Keratinocyte (primary cell): ENCODE measurements around the gene VAV2. TPM values are rescaled to one million over a fixed set of nuclear protein-coding genes. Genes with fewer than 3 reads are reported as not detected.

ENCODE experiments used
- DNase-seq: peaks from one replicate; pipeline ENCODE4 v3.0.0-alpha.2; 2011; ENCODE audit warnings: low read depth, missing footprints, low spot score
- FAIRE-seq: peaks from 2 replicates; lab custom pipeline; 2011; peaks lifted over from hg19 to GRCh38; lab: Jason Lieb, UNC
- H2AFZ ChIP-seq: 2 replicates; pipeline ENCODE4 v1.6.0; 2012; ENCODE audit warnings: low read length, control low read depth, inconsistent platforms; ENCODE audit not compliant: control insufficient read depth
- H3K27ac ChIP-seq: 2 replicates; pipeline ENCODE4 v1.5.1; 2011; ENCODE audit warnings: low read length; ENCODE audit not compliant: control insufficient read depth, insufficient read depth
- H3K27me3 ChIP-seq: 3 replicates; pipeline ENCODE4 v1.6.0; 2011; ENCODE audit warnings: low read length; ENCODE audit not compliant: control insufficient read depth, insufficient read depth; ENCODE audit errors: extremely low read depth
- H3K36me3 ChIP-seq, 2 experiments: 2 replicates in 1 of 2; 3 replicates in 1 of 2; pipeline ENCODE4 v1.5.1; 2011; ENCODE audit warnings: low read length in 2 of 2, mild to moderate bottlenecking in 1 of 2; ENCODE audit not compliant: control insufficient read depth in 2 of 2, insufficient read depth in 2 of 2; ENCODE audit errors: extremely low read depth in 1 of 2
- H3K4me1 ChIP-seq: 3 replicates; pipeline ENCODE4 v1.5.1; 2011; ENCODE audit warnings: low read length; ENCODE audit not compliant: control insufficient read depth, insufficient read depth; ENCODE audit errors: extremely low read depth
- H3K4me2 ChIP-seq: 3 replicates; pipeline ENCODE4 v1.6.0; 2011; ENCODE audit warnings: low read depth, low read length; ENCODE audit not compliant: control insufficient read depth, insufficient read depth; ENCODE audit errors: extremely low read depth
- H3K4me3 ChIP-seq, 3 experiments: fragments of 200-600 bp in 1 of 3; sonication (generic) in 1 of 3; 2 replicates in 2 of 3; 3 replicates in 1 of 3; pipeline ENCODE4 v1.5.1; 2011 to 2016; ENCODE audit warnings: low read length in 3 of 3, mild to moderate bottlenecking in 3 of 3, control low read depth in 2 of 3, inconsistent platforms in 1 of 3, low read depth in 1 of 3, mixed read lengths in 1 of 3, mixed run types in 1 of 3, moderate library complexity in 1 of 3; ENCODE audit not compliant: control insufficient read depth in 2 of 3, insufficient read depth in 2 of 3; ENCODE audit errors: extremely low read depth in 1 of 3
- H3K79me2 ChIP-seq: 2 replicates; pipeline ENCODE4 v1.6.0; 2012; ENCODE audit warnings: low read length; ENCODE audit not compliant: control insufficient read depth, insufficient read depth
- H3K9ac ChIP-seq: 3 replicates; pipeline ENCODE4 v1.6.0; 2011; ENCODE audit warnings: low read length; ENCODE audit not compliant: control insufficient read depth, insufficient read depth; ENCODE audit errors: extremely low read depth
- H3K9me1 ChIP-seq: 3 replicates; pipeline ENCODE4 v1.6.0; 2011; ENCODE audit warnings: low read length; ENCODE audit not compliant: control insufficient read depth, insufficient read depth; ENCODE audit errors: extremely low read depth
- H3K9me3 ChIP-seq: 2 replicates; pipeline ENCODE4 v1.5.1; 2012; ENCODE audit warnings: low read depth, low read length; ENCODE audit not compliant: control insufficient read depth
- H4K20me1 ChIP-seq: 3 replicates; pipeline ENCODE4 v1.6.0; 2011; ENCODE audit warnings: low read length; ENCODE audit not compliant: control insufficient read depth, insufficient read depth; ENCODE audit errors: extremely low read depth
- EZH2 ChIP-seq: IDR thresholded peaks from one replicate; pipeline ENCODE4 v1.6.1; 2012; ENCODE audit warnings: inconsistent platforms, mild to moderate bottlenecking, low read length, moderate library complexity
- dilution Hi-C: fragments of 300-500 bp; cut with MboI; formaldehyde crosslinking; loops from one replicate; pipeline ENCODE4 v1.7.0; 2020; ENCODE audit warnings: low sequenced_read_pairs; ENCODE audit not compliant: extremely low pct_ligation_motif_present
- polyA plus RNA-seq, 5 experiments: library from polyadenylated mRNA; depleted of rRNA in 3 of 5; stranded (reverse) in 3 of 5; stranded (forward) in 1 of 5; unstranded in 1 of 5; fragments of >200 nt; gene quantifications; 1 replicate in 1 of 5; 2 replicates in 3 of 5; 3 replicates in 1 of 5; pipeline versions ENCODE4 v1.2.1 to v1.2.3, GENCODE V29; 2011 to 2012; ENCODE audit warnings: missing spikeins in 2 of 5, low read depth in 1 of 5, low replicate concordance in 1 of 5
- TF ChIP-seq, protein P1 (sequence below), 3 experiments: IDR thresholded peaks in 1 of 3; conservative IDR thresholded peaks in 1 of 3; optimal IDR thresholded peaks in 1 of 3; 2 replicates in 2 of 3; 3 replicates in 1 of 3; pipeline versions ENCODE3 to v1.5.1; 2011; ENCODE audit warnings: low read length in 3 of 3, mild to moderate bottlenecking in 3 of 3, moderate library complexity in 2 of 3, control low read depth in 1 of 3, inconsistent platforms in 1 of 3; ENCODE audit not compliant: insufficient read depth in 2 of 3; ENCODE audit errors: extremely low read depth in 1 of 3

VAV2 gene
- polyA plus RNA-seq, 1 donor (not counting 4 experiments of a cell fraction or from before 2014, with no cell fraction given): 16.4 TPM

DNA sequence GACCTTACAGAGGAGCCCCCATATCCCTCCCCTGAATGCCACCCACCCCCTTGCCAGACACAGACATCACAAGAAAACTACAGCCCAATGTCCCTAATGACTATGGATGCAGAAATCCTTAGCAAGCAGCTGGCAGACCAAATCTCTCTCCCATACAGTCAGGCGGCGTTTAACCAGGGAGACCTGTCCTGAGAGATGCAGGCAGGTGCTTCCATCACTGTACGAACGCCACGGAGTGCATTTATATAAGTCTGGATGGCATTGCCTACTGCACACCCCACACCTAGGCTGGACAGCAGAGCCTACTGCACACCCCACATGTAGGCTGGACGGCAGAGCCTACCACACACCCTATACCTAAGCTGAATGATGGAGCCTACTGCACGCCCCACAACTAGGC, 219.5 kb downstream of the VAV2 start:
- Histone ChIP-seq H3K9ac (no peak overlapping the region), H4K20me1 (no peaks in the 10 kb centered on the region), H3K4me2 (no peak overlapping the region), H2AFZ (no peak overlapping the region), H3K27ac (no peak overlapping the region), H3K27me3 (no peaks in the 10 kb centered on the region), H3K9me3 (peaks cover 6% of the 10 kb centered on the region), H3K36me3 (peaks cover 41 to 45% of the 10 kb centered on the region in 2 experiments), H3K4me3 (no peak overlapping the region), H3K79me2 (no peaks in the 10 kb centered on the region), H3K4me1 (no peaks in the 10 kb centered on the region), H3K9me1 (no peaks in the 10 kb centered on the region)
- DNase-seq: no peak
- TF ChIP-seq EZH2: no peak
- TF ChIP-seq, protein P1, sequence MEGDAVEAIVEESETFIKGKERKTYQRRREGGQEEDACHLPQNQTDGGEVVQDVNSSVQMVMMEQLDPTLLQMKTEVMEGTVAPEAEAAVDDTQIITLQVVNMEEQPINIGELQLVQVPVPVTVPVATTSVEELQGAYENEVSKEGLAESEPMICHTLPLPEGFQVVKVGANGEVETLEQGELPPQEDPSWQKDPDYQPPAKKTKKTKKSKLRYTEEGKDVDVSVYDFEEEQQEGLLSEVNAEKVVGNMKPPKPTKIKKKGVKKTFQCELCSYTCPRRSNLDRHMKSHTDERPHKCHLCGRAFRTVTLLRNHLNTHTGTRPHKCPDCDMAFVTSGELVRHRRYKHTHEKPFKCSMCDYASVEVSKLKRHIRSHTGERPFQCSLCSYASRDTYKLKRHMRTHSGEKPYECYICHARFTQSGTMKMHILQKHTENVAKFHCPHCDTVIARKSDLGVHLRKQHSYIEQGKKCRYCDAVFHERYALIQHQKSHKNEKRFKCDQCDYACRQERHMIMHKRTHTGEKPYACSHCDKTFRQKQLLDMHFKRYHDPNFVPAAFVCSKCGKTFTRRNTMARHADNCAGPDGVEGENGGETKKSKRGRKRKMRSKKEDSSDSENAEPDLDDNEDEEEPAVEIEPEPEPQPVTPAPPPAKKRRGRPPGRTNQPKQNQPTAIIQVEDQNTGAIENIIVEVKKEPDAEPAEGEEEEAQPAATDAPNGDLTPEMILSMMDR (optimal IDR thresholded peaks at IDR 0.05 in 1 of 3, IDR thresholded peaks at IDR 0.05 in 1 of 3, conservative IDR thresholded peaks at IDR 0.05 in 1 of 3; ENCODE audit: extremely low read depth in 1 of 3, insufficient read depth in 2 of 3, low read length in 3 of 3): no peak
- dilution Hi-C loops: no loop called here
- FAIRE-seq: no peak

DNA sequence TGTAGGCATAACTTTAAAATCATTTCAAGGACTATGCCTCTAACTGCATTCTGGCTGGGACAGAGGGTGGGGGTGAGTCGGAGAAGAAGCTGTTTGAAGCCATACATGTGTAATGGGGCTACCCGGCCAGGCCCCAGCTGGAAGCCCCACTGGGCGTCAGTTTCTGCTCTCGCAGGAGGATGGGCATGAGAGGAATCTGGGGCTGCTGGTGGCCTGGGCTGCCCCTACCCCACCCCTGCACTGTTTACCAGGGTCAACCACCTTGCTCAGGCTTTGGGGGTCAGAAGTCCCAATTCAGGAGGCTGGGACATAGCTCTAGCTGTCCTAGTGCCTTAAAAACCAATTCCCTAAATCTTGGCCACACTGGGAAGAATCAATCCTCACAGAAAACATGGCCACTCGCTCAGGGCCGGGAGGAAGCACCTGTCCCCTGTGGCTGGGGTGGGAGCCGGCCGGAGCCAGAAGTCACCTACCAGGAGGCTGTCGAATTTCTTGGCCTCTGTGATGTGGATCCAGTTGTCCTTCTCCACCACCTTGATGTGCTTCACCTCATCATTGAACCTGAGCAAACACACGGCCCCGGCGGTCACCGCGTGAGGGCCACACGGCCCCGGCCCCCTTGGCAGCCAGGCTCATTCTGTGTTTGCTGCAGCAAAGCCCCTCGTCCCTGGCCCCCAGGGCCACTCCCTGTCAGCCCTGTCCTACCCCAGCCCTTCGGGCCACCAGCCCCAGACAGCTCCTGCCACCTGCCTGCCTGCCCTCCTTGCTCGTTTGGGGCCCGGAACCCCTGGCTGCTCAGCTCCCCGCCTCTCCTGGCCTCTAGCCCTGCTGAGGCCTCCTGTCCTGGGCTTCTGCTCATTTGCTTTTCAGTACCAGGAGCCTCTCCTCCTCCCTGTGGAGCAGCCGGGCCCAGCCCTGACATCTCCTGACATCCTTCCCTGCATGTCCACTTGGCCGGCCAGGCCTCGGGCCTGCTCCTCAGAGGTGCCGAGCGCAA, 220.3 kb downstream of the VAV2 start:
- no peak for DNase-seq
- Histone ChIP-seq H3K4me2 (no peak overlapping the region), H2AFZ (no peak overlapping the region), H3K27me3 (no peaks in the 10 kb centered on the region), H3K79me2 (no peaks in the 10 kb centered on the region), H3K27ac (no peak overlapping the region), H3K9me3 (peaks cover 8% of the 10 kb centered on the region), H4K20me1 (no peaks in the 10 kb centered on the region), H3K9ac (no peak overlapping the region), H3K4me1 (no peaks in the 10 kb centered on the region), H3K36me3 (peaks cover 41 to 49% of the 10 kb centered on the region in 2 experiments), H3K9me1 (no peaks in the 10 kb centered on the region), H3K4me3 (no peak overlapping the region)
- no peak for FAIRE-seq
- TF ChIP-seq EZH2: no peak
- TF ChIP-seq, protein P1 (optimal IDR thresholded peaks at IDR 0.05 in 1 of 3, IDR thresholded peaks at IDR 0.05 in 1 of 3, conservative IDR thresholded peaks at IDR 0.05 in 1 of 3; ENCODE audit: extremely low read depth in 1 of 3, insufficient read depth in 2 of 3, low read length in 3 of 3): no peak
- dilution Hi-C loops: no loop called here
